Neural cell (in vitro differentiated cells): ENCODE measurements around the gene RNF34. TPM values are rescaled to one million over a fixed set of nuclear protein-coding genes. Genes with fewer than 3 reads are reported as not detected.

Experiments used
- H2AFZ ChIP-seq: fragments of 200-600, 300-800 bp; sonication (generic), shearing (Covaris generic); 2 replicates; pipeline ENCODE4 v1.6.0; 2014; ENCODE audit warnings: low read depth, mild to moderate bottlenecking, antibody characterized with exemption, low read length, moderate library complexity
- H3F3A ChIP-seq: fragments of 200-600 bp; shearing (Covaris generic); 2 replicates; pipeline ENCODE4 v1.6.1; 2016; ENCODE audit warnings: mild to moderate bottlenecking, moderate library complexity, mixed read lengths, antibody characterized with exemption, low read length; ENCODE audit not compliant: insufficient read depth, poor library complexity, severe bottlenecking
- H3K27ac ChIP-seq: fragments of 200-600, 300-800 bp; sonication (generic), shearing (Covaris generic); 2 replicates; pipeline ENCODE4 v1.5.1; 2014; ENCODE audit warnings: mild to moderate bottlenecking, low read length, moderate library complexity
- H3K27me3 ChIP-seq: fragments of 300-800, 200-600 bp; sonication (generic), shearing (Covaris generic); 2 replicates; pipeline ENCODE4 v1.6.0; 2014; ENCODE audit warnings: mild to moderate bottlenecking, low read depth, low read length, moderate library complexity; ENCODE audit not compliant: insufficient read depth
- H3K36me3 ChIP-seq: fragments of 300-800, 200-600 bp; sonication (generic), shearing (Covaris generic); 2 replicates; pipeline ENCODE4 v1.5.1; 2014; ENCODE audit warnings: mild to moderate bottlenecking, antibody characterized with exemption, low read length, moderate library complexity; ENCODE audit not compliant: insufficient read depth
- H3K4me2 ChIP-seq: fragments of 300-800, 200-600 bp; sonication (generic), shearing (Covaris generic); 2 replicates; pipeline ENCODE4 v1.6.0; 2014; ENCODE audit warnings: mild to moderate bottlenecking, low read length
- H3K4me3 ChIP-seq: fragments of 300-800, 200-600 bp; sonication (generic), shearing (Covaris generic); 2 replicates; pipeline ENCODE4 v1.5.1; 2014; ENCODE audit warnings: mild to moderate bottlenecking, low read length, moderate library complexity
- H3K79me2 ChIP-seq: fragments of 200-600 bp; shearing (Covaris generic); replicated peaks from 2 replicates; pipeline ENCODE4 v1.6.0; 2014; ENCODE audit warnings: mild to moderate bottlenecking, low read length, moderate library complexity; ENCODE audit not compliant: insufficient read depth
- H3K9ac ChIP-seq: fragments of 300-800, 200-600 bp; sonication (generic), shearing (Covaris generic); 2 replicates; pipeline ENCODE4 v1.6.1; 2016; ENCODE audit warnings: mild to moderate bottlenecking, low read length, mixed read lengths
- H3K9me2 ChIP-seq: fragments of 200-600 bp; shearing (Covaris generic); 2 replicates; pipeline ENCODE4 v1.6.1; 2016; ENCODE audit warnings: mild to moderate bottlenecking, low read length, mixed read lengths; ENCODE audit not compliant: insufficient read depth
- H3K9me3 ChIP-seq: fragments of 200-600, 300-800 bp; sonication (generic), shearing (Covaris generic); 2 replicates; pipeline ENCODE4 v1.6.1; 2016; ENCODE audit warnings: mild to moderate bottlenecking, mixed run types, low read length, moderate library complexity, mixed read lengths
- H4K20me1 ChIP-seq: fragments of 200-600 bp; shearing (Covaris generic); 2 replicates; pipeline ENCODE4 v1.6.1; 2016; ENCODE audit warnings: mild to moderate bottlenecking, mixed run types; ENCODE audit not compliant: insufficient read depth
- EP300 ChIP-seq: fragments of 450-650 bp; conservative IDR thresholded peaks from 2 replicates; pipeline ENCODE4 v1.6.1; 2014; ENCODE audit warnings: antibody characterized with exemption, mild to moderate bottlenecking, moderate library complexity; ENCODE audit not compliant: poor library complexity, severe bottlenecking
- MXI1 ChIP-seq: fragments of 450-650 bp; conservative IDR thresholded peaks from 2 replicates; pipeline ENCODE4 v1.6.1; 2014; ENCODE audit warnings: antibody characterized with exemption, mild to moderate bottlenecking; ENCODE audit not compliant: poor library complexity, severe bottlenecking
- RAD21 ChIP-seq: fragments of 450-650 bp; conservative IDR thresholded peaks from 2 replicates; pipeline ENCODE4 v1.6.1; 2014; ENCODE audit warnings: antibody characterized with exemption, mild to moderate bottlenecking, moderate library complexity
- SMC3 ChIP-seq: fragments of 450-650 bp; conservative IDR thresholded peaks from 2 replicates; pipeline ENCODE4 v1.6.1; 2014; ENCODE audit warnings: antibody characterized with exemption, mild to moderate bottlenecking, moderate library complexity; ENCODE audit not compliant: poor library complexity
- TAF1 ChIP-seq: IDR thresholded peaks from 2 replicates; pipeline ENCODE4 v1.6.1; 2012; ENCODE audit warnings: low read depth
- polyA plus RNA-seq: library from polyadenylated mRNA; depleted of rRNA; stranded (reverse); fragments of >200 nt; gene quantifications from 2 replicates; pipeline ENCODE4 v1.2.3, GENCODE V29; 2014
- TF ChIP-seq, protein P1 (sequence below): IDR thresholded peaks from 2 replicates; pipeline ENCODE4 v1.6.1; 2012; ENCODE audit warnings: borderline replicate concordance
- TF ChIP-seq, protein P2 (sequence below): fragments of 450-650 bp; IDR thresholded peaks from 2 replicates; pipeline ENCODE4 v1.5.1; 2014; ENCODE audit warnings: antibody characterized with exemption, mild to moderate bottlenecking, moderate library complexity; ENCODE audit not compliant: poor library complexity, severe bottlenecking

RNF34 gene
- polyA plus RNA-seq, 1 donor from 2014 or later = 68.8 TPM

DNA sequence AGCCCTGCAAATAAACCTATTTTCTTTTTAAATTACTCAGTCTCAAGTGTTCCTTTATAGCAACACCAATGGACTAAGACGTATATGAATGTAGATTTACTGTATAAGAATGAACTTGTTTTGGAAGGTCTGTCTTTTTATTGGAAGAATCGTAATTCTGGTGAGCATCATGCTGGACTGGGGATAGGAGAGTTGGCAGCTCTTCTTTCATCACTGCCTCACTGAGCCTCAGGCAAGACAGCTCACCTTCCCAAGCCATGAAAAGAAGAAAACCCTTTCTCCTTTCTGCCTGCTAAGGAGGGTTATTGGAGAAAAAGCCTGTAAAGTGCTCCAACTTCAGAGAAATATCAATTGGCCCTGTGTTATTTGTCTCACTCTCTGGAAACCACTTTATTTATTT lies 9.1 kb upstream of the RNF34 start:
- no peaks in the 10 kb centered on the region for H3K9me2 ChIP-seq
- no peaks in the 10 kb centered on the region for H3F3A ChIP-seq
- no peaks in the 10 kb centered on the region for H3K27me3 ChIP-seq
- H3K79me2 ChIP-seq = no peaks in the 10 kb centered on the region
- H3K9ac ChIP-seq = no peak overlapping the region
- H4K20me1 ChIP-seq = no peaks in the 10 kb centered on the region
- TF ChIP-seq MXI1 (no peak), TAF1 (no peak), RAD21 (no peak)
- TF ChIP-seq, protein P1, sequence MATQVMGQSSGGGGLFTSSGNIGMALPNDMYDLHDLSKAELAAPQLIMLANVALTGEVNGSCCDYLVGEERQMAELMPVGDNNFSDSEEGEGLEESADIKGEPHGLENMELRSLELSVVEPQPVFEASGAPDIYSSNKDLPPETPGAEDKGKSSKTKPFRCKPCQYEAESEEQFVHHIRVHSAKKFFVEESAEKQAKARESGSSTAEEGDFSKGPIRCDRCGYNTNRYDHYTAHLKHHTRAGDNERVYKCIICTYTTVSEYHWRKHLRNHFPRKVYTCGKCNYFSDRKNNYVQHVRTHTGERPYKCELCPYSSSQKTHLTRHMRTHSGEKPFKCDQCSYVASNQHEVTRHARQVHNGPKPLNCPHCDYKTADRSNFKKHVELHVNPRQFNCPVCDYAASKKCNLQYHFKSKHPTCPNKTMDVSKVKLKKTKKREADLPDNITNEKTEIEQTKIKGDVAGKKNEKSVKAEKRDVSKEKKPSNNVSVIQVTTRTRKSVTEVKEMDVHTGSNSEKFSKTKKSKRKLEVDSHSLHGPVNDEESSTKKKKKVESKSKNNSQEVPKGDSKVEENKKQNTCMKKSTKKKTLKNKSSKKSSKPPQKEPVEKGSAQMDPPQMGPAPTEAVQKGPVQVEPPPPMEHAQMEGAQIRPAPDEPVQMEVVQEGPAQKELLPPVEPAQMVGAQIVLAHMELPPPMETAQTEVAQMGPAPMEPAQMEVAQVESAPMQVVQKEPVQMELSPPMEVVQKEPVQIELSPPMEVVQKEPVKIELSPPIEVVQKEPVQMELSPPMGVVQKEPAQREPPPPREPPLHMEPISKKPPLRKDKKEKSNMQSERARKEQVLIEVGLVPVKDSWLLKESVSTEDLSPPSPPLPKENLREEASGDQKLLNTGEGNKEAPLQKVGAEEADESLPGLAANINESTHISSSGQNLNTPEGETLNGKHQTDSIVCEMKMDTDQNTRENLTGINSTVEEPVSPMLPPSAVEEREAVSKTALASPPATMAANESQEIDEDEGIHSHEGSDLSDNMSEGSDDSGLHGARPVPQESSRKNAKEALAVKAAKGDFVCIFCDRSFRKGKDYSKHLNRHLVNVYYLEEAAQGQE = no peak
- no peak overlapping the region for H3K4me3 ChIP-seq
- no peaks in the 10 kb centered on the region for H3K9me3 ChIP-seq
- no peak overlapping the region for H3K4me2 ChIP-seq
- no peak overlapping the region for H2AFZ ChIP-seq
- no peaks in the 10 kb centered on the region for H3K36me3 ChIP-seq
- H3K27ac ChIP-seq = no peak overlapping the region

DNA sequence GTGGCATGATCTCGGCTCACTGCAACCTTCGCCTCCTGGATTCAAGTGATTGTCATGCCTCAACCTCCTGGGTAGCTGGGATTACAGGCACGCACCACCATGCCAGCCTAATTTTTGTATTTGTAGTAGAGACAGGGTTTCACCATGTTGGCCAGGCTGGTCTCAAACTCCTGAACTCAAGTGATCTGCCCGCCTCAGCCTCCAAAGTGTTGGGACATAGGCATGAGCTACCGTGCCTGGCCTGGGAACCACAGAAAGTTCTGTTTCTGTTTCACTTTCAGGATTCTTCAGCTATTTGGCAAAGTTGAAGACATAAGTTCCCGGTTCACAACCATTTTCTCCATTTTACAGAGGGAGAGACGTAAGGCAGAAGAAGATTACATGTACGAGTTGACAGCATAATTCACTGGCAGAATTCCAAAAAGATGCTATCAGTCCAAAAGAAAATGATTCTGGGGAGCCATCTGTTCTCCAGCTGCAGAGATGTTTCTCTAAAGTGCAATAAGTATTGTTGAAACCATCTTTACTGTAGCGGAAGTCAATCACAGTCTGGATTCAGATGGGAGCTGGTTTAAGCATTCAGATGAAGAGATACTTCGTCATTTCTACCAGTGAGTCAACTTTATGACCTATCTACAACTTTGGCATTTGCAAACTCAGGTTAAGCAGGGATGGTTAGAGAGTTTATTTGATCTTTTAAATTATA lies 8.1 kb upstream of the RNF34 start:
- no peak overlapping the region for H3K27ac ChIP-seq
- H3K4me3 ChIP-seq = no peak overlapping the region
- no peaks in the 10 kb centered on the region for H3K9me2 ChIP-seq
- H3F3A ChIP-seq = no peaks in the 10 kb centered on the region
- H3K4me2 ChIP-seq = no peak overlapping the region
- H3K9me3 ChIP-seq = no peaks in the 10 kb centered on the region
- H3K79me2 ChIP-seq = no peaks in the 10 kb centered on the region
- no peaks in the 10 kb centered on the region for H4K20me1 ChIP-seq
- no peak overlapping the region for H2AFZ ChIP-seq
- H3K9ac ChIP-seq = no peak overlapping the region
- TF ChIP-seq MXI1 (no peak), SMC3 (no peak), TAF1 (no peak), RAD21 (no peak)
- no peaks in the 10 kb centered on the region for H3K27me3 ChIP-seq
- H3K36me3 ChIP-seq = no peaks in the 10 kb centered on the region

DNA sequence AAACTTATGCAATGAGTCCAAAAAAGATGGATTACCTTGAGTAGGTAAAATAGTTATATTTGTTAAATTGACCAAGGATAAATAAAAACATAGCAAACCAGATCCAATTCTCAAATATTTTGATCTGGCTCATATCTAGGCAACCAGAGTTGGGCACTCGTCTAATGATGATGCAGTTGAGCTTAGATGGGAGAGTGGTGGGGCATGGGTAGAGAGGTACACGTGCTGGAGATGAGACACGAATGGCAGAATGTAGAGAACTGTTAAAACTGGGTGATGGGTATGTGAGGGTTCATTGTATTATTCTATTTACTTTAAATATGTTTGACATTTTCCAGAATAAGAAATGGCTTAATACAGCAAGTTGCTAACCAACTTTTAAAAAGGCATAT lies 7.6 kb upstream of the RNF34 start:
- Histone ChIP-seq H2AFZ (no peak overlapping the region), H4K20me1 (no peaks in the 10 kb centered on the region)

More for the DNA sequence above, 7.6 kb upstream of the RNF34 start:
- Histone ChIP-seq H3K4me2 (no peak overlapping the region), H3K27ac (no peak overlapping the region), H3K79me2 (no peaks in the 10 kb centered on the region), H3K36me3 (no peaks in the 10 kb centered on the region), H3K27me3 (no peaks in the 10 kb centered on the region), H3K9me2 (no peaks in the 10 kb centered on the region), H3K4me3 (no peak overlapping the region), H3K9me3 (no peaks in the 10 kb centered on the region), H3F3A (no peaks in the 10 kb centered on the region), H3K9ac (no peak overlapping the region)
- TF ChIP-seq, protein P2, sequence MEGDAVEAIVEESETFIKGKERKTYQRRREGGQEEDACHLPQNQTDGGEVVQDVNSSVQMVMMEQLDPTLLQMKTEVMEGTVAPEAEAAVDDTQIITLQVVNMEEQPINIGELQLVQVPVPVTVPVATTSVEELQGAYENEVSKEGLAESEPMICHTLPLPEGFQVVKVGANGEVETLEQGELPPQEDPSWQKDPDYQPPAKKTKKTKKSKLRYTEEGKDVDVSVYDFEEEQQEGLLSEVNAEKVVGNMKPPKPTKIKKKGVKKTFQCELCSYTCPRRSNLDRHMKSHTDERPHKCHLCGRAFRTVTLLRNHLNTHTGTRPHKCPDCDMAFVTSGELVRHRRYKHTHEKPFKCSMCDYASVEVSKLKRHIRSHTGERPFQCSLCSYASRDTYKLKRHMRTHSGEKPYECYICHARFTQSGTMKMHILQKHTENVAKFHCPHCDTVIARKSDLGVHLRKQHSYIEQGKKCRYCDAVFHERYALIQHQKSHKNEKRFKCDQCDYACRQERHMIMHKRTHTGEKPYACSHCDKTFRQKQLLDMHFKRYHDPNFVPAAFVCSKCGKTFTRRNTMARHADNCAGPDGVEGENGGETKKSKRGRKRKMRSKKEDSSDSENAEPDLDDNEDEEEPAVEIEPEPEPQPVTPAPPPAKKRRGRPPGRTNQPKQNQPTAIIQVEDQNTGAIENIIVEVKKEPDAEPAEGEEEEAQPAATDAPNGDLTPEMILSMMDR = no peak
- TF ChIP-seq EP300 (no peak), SMC3 (no peak)
